HG03354 (cell line): ENCODE data around the gene RAB5B.

Source experiments
- ATAC-seq: cut with Tn5 transposase; IDR thresholded peaks from one replicate; pipeline ENCODE4 v1.9.1; 2021; ENCODE audit warnings: mild to moderate bottlenecking; ENCODE audit not compliant: unreplicated experiment, poor library complexity, severe bottlenecking

Gene RAB5B, protein sequence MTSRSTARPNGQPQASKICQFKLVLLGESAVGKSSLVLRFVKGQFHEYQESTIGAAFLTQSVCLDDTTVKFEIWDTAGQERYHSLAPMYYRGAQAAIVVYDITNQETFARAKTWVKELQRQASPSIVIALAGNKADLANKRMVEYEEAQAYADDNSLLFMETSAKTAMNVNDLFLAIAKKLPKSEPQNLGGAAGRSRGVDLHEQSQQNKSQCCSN

DNA sequence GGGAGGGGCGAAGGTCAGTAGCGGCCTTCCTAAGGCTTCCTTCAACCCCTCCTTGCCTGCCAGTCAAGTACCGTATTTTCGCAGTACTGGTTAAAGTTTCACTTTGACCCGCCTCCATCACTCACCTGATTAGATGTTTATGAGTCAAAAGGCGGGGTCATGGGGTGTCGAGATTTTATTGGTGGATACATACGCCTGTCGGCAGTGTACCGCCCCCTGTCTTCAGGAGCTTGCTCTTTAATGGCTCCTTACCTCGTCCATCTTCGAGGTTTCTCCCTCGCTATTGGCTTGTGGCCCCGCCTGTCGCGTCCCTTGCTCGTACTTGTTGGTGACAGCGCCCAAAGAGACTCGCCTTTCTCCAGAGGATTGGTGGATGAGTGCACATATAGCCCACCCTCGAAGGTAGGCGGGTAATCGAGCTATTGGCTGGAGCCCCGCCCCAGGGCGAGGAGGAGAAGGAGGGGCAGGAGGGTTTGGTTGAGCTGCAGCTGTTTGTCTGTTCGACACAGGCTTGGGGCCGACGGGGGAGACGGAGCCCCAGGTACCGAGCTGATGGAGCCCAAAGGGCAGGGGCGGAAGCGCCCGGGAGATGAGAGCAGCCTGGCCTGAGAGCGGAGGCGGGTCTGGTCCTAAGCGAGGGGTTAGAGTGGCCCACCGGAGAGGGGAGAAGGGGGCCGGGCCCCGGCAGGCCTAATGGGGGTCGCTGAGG is at the start of gene RAB5B:
TSS of gene RAB5B (plus strand) at position 480 of the 709 bp plus-strand sequence. CDS start 12,883 bp downstream, outside the sequence.
- peak; percentile 92 for ATAC-seq

DNA sequence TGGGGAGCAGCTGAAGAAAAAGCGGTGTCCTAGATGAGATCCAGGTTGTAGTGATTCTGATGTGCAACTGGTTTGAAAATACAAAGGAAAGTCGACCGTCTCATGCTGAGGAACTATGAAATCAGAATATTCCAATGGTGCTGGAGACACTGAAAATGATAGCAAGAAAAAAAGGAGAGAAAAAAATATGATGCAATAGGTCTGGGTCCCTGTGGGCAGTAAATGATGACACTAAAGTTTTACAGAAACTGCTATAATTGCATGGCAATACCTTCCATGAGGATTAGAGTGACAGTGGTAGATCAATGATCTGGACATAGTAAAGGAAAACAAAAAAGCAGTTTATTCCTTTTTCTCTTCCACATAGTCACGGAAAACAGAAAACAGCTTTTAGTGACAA is 48.5 kb upstream of the RAB5B start:
- ATAC-seq: no peak

DNA sequence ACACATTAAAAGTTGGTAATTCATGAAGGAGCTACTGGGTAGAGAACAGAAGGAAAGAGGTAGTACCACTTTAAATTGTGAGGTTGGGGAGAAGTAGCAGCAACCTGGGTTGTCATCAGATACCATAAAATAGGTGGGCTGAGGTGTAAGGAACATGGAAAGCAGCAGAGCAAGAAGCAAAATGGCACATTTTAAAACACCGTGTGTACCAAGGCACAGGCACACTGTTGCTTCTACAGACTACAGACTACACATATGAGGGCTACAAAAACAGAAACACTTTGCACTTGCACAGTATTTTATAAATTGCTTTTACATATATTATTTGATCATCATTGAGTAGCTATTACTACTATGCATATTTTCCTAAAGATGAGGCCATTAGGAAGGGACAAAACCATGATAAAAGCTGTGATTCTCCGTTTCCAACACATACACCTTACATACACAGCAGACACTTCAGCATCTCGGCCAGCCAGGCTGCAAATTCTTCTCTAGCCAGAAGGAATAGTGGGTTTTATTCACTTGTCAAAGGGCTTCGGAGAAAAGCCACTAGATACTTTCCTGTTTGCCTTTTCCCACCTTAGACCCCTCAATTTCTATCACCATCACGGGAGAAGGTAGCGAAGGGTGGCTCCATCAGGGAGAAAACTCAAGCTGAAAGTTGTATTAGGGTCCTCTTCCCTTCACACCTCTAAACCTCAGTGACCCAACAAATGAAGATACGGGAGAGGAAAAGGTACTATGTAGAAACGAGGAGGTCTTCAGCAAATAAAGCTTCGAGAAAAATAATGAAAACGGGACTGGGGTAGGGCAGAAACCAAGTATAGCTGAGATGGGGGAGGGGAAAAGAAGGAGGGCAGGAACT is 47.8 kb upstream of the RAB5B start:
- peak; percentile 1 for ATAC-seq

DNA sequence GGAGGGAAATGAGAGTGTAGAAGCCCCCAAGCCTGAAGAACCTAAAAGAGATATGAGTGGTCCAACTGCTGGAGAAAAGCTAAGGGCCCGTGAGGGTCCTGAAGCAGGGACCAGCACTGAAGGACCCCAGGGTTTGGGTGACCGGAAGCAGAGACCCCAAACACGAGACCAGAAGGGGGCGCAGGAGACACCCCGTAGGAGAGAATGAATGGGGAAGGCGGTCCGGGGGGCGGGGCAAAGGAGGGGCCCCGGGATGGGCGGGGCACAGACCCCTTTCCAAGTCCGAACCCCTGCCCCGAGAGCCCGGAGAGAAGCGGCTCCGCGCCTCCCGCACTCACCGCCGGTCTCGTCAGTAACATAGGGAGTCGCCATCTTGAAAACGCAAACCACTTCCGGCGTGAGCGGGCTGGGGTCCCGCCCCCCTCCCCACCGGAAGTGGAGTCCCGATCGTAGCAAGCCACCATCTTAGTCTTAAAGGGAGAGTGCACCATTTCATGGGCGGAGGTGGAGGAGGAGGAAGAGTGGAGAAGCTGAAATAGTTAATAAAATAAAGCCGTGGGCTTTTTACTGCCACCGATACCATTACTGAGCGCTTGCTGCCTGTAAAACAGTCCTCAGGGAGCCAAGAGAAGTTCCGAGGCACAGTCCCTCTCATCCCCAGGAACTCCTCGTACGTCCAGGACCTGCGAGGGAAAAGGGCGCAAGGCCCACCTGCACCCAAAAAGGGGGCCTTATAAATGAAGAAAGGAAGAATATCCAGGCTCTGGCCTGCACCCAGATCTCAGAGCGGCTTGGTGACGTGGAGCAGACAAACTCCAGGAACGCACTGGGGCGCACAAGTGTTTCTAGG is 46.9 kb upstream of the RAB5B start:
- ATAC-seq: peak; percentile 50

DNA sequence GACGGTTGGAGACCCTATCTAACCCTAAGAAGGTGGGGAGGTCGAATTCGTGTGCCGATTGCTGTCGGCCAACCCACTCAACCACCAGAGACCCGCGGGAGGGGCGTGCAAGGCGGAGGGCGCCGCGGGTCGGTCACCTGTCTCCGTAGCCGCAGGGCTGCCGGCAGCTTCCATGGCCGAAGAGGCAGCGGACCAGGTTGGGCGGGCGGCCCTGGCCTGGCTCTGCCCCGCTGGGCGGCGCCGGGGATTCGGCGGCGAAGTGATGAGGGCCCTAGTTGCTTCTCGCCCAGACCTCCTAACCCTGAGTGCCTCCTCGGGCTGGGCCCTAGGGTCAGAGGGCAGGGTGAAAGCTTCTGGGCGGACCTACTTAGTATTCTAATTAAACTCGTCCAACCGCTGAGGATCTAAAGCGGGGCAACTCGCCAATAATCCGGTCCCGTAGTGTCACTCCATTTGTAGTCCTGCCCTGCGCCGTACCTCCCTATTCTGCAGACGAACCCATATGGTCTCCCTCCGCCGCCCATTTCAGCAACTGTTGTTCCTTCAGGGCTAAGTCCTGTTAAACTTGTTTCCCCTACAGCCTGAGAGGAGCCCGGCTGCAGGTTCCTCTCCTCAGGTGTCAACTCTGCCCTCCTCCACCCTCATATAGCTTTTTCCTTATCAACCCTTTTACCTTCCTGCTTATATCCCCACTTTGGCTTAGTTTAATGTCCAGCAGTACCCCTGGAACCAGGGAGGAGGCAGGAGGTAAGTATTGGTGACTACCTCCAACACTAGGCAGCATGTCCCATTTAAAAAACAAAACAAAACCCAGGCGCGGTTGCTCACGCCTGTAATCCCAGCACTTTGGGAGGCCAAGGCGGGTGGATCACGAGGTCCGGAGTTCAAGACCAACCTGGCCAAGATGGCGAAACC is 46.0 kb upstream of the RAB5B start, which contains the start of gene PYM1:
TSS of gene PYM1 (minus strand) at position 307 of the 915 bp plus-strand sequence. CDS start at position 174, 133 bp downstream.
- ATAC-seq: peak; percentile 35

DNA sequence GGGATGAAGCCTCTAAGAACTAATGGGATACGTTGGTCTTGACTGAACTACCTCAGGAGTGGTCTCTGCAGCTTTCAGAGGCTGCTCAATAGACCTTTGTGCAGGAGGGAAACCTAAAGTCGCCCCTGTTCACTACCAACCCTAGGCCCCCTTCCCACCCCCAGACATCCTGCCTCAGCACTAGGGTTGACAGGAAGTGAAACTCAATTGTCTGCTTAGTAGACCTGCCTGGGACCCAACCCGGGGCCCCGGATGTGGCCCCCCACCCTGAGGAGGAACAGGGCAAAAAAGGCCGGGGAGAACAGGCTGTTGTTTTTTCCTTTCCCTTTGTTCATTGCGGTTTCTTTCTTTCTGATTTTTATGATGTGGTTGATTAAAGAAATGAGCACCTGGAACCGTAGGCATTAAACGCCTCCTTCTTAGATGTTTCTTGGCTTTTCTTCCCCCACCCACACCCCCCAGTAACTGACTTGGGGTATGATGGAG is 44.5 kb upstream of the RAB5B start:
- peak; percentile 45 for ATAC-seq

DNA sequence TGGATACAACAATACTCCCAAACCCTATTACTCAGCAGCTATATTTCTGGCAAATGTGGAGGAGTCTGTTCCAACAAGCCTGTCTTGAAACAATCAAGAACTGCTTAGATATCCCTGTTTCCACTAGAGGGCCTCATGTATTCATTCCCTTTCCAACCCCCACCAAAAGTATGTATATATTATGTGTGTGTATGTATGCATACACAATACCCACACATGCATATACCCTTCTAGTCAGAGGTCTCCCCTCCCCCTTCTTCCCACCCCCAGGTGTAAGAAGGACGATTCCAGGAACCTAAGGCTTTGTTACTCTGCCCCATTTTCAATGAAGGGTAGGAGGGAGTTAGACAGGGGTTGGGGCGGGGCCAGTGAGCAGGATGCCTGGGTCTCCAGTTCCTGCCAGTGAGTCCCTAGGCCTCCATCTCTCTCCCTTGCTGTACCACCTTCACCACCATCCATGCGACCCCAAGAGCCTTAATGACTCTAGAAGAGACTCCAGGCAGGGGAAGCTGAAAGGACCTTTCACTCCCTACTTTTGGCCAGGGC is 43.0 kb upstream of the RAB5B start, which contains the start of gene DGKA:
TSS of gene DGKA (plus strand) at position 392 of the 546 bp plus-strand sequence. CDS start 5,342 bp downstream, outside the sequence.
- ATAC-seq: peak; percentile 20

DNA sequence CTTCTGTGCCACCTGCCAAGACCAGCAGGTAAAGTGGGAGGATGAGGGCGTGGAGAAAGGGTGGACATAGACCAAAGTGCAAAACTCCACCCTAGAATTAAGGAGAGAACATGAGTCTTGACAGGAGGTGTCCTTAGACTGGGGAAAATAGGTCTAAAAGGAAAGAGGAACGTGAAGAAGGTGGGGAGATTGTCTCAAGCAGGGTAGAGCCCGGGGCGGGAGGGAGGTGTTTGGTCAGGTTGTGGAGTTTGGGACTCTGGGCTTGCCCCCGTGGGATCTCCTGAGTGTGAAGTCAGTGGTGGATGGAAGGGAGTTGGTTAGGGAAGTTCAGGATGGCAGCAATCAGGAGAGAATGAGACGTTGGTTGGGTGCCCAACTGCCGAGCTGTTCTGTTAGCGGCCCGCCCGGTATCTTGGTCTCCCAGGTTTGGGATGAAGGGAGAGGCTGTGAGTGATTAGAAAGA is 42.5 kb upstream of the RAB5B start:
- no peak for ATAC-seq

DNA sequence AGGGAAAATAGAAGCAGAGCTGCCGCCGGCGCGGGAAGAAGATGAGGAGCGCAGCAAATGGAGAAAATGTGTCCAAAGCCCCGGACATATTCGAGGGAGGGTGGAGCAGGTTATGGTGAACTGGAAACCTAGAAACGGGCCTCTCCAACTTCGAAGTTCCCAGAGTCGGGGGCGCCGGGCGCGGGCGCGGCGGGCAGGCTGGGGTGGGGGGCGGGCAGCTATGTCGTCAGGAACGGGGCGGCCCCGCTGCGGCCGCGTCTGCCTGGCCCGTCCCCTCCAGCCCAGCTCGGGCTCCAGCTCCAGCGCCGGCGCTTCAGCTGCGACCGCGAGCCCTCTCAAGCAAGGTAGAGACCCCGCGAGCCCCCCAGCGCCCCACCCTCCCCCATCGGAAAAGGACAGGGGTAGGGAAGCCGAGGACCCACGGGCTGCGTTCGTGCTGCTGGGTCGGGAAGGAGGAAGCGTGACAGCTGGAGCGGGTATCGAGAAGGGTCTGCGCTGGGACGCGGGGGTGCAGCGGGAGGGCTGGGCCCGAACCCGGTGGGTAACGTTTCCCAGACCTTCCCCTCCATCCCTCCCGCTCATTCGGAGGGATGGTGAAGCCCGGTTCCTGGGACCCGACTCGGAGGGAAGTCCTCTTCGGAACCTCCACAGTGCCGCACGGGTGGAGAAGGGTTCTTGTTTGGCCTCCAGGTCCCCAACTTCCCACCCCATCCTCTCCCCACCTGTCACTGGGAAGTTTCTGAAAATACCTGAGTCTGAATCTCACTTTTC is 41.9 kb upstream of the RAB5B start:
- no peak for ATAC-seq

DNA sequence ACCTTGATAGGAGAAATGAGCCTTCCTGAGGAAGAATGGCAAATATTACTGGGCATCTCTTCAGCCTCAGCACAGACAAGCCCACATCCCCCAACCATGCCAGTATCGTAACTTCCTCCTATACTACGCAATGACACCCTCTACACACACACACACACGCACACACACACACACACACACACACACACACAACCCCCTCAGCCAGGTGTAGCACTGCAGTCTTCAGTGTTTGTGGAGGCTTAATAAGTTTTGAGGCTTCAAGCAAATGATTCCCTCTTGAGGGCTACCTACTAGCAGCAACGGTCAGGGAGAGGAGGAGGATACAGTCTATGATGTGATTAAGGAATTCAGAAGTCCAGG is 41.3 kb upstream of the RAB5B start:
- ATAC-seq: no peak

DNA sequence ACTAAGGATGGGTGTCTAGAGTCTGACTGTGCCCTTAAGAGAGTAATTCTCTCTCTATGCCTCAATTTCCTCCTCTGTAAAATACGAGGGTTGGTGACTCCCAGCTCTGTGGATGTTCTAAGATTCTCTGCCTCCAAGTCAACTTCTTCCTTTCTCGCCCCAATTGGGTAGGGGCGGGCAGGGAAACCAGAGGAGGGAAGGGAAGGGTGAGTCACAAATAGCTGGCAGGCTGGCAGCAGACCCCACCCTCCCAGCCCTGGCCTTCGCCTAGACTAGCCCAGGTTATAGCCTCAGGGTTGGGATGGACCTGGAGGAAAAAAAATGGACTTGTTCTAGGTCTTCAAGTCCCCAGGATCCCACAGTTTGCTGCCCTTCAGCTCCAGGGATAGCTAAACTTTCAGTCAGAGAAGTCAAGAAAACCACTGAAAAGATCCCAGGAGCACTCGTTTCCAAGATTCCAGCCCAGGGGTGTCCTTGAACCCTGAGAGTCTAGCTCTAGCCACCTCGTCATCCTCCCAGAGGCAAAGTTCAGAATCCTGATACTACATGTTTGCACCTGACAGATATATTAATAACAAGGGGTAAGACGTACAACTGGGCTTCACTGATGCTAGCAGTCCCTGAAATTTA is 40.6 kb upstream of the RAB5B start:
- ATAC-seq: no peak

DNA sequence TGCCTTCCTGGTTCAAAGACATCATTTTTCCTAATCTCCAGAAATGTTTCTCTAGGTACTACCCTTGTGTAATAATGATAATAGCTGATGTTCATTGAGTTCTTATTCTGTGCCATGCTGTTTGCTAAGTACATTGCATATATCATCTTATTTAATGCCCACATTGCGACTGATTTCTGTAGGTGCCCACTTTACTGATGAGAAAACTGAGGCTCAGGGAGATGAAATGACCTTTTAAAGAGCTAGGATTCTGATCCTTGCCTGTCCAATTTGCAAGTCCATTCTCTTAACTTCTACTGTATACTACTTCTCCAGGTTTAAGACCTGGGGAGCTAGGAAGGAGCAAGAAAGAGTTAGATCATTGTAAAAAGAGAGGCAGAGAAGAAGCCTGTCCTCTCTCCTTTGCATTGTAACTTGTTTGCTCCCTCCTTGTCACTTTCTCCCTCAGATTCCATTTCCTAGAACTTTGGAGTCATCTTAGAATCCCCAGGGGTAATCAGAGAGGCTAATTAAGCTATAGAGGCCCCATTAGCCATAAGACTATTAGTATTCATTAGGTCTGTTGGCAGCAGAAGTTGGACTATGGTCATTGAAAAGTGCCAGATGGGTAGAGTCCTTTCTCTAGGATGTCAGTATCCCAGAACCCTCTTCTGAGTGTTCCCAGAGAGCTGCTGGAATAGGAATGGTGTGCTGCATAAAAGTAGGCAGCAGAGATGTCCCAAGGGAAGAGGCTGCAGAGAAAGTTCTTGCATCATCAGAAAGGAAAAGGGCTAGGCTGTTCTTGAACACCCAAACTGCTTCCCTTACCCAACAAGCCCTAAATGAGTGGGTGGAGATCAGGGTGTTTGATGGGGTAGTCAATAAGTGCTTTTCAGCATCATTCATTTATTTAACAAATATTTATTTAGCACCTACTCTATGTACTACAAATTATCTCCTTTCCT is 39.8 kb upstream of the RAB5B start:
- no peak for ATAC-seq

DNA sequence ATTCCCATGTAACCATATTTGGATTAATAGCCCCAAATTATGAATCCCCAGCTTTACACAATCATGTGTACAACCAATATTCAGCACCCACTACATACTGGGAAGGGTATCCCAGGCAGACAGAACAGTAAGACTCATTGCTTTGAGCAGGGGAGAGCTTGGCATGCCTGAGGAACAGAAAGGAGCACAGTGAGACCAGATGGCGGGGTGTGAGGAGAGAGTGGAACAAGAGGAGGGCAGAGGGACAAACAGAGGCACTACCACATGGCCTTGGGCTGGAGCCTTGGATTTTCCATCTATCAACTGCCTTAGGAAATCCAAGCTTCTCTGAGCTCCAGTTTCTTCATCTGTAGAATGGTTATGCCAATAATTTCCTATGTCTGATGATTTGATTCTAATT is 39.1 kb upstream of the RAB5B start:
- no peak for ATAC-seq

DNA sequence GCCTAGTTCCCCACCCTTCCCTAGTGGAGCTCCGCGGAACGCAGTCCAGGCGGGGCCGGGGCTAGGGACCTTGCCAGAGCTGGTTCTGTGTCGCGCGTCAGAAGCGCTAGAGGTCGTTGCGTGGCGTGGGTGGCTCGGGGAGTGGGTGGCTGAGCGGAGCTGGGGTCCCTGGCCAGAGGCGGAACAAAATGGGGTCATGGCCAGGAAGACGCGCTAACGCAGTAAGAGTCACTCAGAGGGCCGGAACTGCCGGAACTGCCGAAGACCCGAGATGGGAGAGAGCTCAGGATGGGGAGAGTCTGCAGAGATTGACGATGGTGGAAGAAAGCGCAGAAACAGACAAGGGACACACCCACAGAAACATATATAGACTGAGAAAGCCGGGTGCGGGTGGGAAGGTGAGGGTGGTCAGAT is 38.1 kb upstream of the RAB5B start:
- ATAC-seq: no peak

DNA sequence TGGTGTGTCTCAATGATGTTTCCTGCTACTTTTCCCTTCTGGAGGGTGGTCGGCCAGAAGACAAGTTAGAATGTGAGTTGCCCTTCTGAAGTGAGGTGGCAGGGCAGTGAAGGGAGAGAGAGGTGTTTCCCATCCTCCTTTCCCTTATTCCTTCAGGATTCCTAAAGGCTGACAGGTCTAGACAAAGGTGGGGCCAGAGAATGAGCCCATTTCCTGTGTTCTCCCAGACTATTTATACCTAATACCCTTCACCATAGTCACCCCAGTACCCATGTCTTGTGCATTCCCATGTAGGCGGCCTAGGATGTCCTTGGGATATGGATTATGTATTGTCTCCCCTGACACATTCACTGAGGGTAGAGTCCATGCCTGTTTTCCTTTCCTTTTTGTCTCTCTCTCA is 35.9 kb upstream of the RAB5B start:
- no peak for ATAC-seq
